Fibroblast of skin of right biceps (primary cell): ENCODE data around the gene ZNF683.

Experiments
- DNase-seq: peaks from one replicate; pipeline ENCODE4 v3.0.0-alpha.2; 2013

ZNF683 gene

GRCh38 chr1:26357121-26357602 is 15.4 kb downstream of the ZNF683 start:
- no peak for DNase-seq

GRCh38 chr1:26356106-26356505 is 16.4 kb downstream of the ZNF683 start:
- DNase-seq, result no peak

GRCh38 chr1:26354972-26355371 is 17.6 kb downstream of the ZNF683 start:
- no peak for DNase-seq

- DNase-seq, result no peak
Observed at GRCh38 chr1:26353976-26354820, 18.4 kb downstream of the ZNF683 start, which contains the start of gene CRYBG2. CRYBG2 (minus strand) TSS chr1:26354130; CDS start chr1:26346657, 7,473 bp downstream.

- no peak for DNase-seq
Observed at GRCh38 chr1:26353210-26353859, 19.2 kb downstream of the ZNF683 start.

GRCh38 chr1:26352338-26352679 is 20.2 kb downstream of the ZNF683 start:
- peak; percentile 24 for DNase-seq

GRCh38 chr1:26351590-26352337 is 20.8 kb downstream of the ZNF683 start:
- DNase-seq, result peak; percentile 54

GRCh38 chr1:26350701-26351589 is 21.6 kb downstream of the ZNF683 start:
- DNase-seq, result peak; percentile 11

- DNase-seq, result no peak
Observed at GRCh38 chr1:26350343-26350700, 22.2 kb downstream of the ZNF683 start.

- DNase-seq, result no peak
Observed at GRCh38 chr1:26349877-26350244, 22.7 kb downstream of the ZNF683 start.

- DNase-seq, result peak; percentile 48
Observed at GRCh38 chr1:26349188-26349876, 23.2 kb downstream of the ZNF683 start.

GRCh38 chr1:26346274-26347033 is 26.1 kb downstream of the ZNF683 start:
- no peak for DNase-seq

GRCh38 chr1:26345718-26346117 is 26.8 kb downstream of the ZNF683 start:
- no peak for DNase-seq

- DNase-seq, result no peak
Observed at GRCh38 chr1:26344147-26344920, 28.2 kb downstream of the ZNF683 start.

GRCh38 chr1:26340047-26340481 is 32.5 kb downstream of the ZNF683 start:
- DNase-seq, result no peak

- no peak for DNase-seq
Observed at GRCh38 chr1:26338670-26339069, 33.9 kb downstream of the ZNF683 start.

GRCh38 chr1:26337625-26338024 is 34.9 kb downstream of the ZNF683 start:
- DNase-seq, result no peak

- DNase-seq, result no peak
Observed at GRCh38 chr1:26337206-26337535, 35.4 kb downstream of the ZNF683 start.

- DNase-seq, result no peak
Observed at GRCh38 chr1:26336477-26337205, 35.9 kb downstream of the ZNF683 start.
